Measurements from ENCODE around the gene SLC6A12.

DNA sequence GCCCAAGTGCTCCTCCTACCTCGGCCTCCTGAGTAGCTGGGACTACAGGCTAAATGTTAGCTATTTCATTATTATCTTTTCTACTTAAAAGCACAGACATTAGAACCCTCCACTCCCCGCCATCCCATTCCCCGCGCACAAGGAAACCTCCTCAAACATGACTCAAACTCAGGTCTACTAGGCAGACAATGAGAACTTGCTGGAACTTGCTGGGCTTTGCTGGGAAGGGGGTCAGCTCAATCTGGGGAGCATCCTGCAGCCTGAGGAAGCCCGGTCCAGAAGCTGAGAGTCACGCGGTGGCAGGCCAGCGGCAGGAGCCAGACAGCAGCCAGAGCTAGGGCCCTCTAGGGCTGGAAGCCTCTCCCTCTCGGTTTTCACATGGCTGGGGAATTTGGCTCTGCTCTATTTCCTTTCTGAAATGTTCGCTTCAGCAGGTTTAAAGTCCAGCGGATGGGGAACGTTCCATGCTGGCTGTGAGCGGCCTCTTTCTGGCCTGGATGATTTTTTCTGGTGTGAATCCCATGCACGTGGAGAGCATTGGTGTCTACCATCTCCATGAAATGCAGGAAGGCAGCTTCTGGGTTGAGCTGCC is 68.5 kb downstream of the SLC6A12 start:
- TF ChIP-seq, protein P1, sequence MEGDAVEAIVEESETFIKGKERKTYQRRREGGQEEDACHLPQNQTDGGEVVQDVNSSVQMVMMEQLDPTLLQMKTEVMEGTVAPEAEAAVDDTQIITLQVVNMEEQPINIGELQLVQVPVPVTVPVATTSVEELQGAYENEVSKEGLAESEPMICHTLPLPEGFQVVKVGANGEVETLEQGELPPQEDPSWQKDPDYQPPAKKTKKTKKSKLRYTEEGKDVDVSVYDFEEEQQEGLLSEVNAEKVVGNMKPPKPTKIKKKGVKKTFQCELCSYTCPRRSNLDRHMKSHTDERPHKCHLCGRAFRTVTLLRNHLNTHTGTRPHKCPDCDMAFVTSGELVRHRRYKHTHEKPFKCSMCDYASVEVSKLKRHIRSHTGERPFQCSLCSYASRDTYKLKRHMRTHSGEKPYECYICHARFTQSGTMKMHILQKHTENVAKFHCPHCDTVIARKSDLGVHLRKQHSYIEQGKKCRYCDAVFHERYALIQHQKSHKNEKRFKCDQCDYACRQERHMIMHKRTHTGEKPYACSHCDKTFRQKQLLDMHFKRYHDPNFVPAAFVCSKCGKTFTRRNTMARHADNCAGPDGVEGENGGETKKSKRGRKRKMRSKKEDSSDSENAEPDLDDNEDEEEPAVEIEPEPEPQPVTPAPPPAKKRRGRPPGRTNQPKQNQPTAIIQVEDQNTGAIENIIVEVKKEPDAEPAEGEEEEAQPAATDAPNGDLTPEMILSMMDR (IDR thresholded peaks at IDR 0.05), result no peak
- no peak for TF ChIP-seq POLR2A (IDR thresholded peaks at IDR 0.05)

Data from heart left ventricle (tissue), 13 donors.